GM18511 (cell line): Measurements from ENCODE around the gene CD99L2.

ENCODE experiments used
- ATAC-seq: cut with Tn5 transposase; IDR thresholded peaks from one replicate; pipeline ENCODE4 v1.9.1; 2021; ENCODE audit warnings: mild to moderate bottlenecking, moderate library complexity; ENCODE audit not compliant: unreplicated experiment

Gene CD99L2, protein sequence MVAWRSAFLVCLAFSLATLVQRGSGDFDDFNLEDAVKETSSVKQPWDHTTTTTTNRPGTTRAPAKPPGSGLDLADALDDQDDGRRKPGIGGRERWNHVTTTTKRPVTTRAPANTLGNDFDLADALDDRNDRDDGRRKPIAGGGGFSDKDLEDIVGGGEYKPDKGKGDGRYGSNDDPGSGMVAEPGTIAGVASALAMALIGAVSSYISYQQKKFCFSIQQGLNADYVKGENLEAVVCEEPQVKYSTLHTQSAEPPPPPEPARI

DNA sequence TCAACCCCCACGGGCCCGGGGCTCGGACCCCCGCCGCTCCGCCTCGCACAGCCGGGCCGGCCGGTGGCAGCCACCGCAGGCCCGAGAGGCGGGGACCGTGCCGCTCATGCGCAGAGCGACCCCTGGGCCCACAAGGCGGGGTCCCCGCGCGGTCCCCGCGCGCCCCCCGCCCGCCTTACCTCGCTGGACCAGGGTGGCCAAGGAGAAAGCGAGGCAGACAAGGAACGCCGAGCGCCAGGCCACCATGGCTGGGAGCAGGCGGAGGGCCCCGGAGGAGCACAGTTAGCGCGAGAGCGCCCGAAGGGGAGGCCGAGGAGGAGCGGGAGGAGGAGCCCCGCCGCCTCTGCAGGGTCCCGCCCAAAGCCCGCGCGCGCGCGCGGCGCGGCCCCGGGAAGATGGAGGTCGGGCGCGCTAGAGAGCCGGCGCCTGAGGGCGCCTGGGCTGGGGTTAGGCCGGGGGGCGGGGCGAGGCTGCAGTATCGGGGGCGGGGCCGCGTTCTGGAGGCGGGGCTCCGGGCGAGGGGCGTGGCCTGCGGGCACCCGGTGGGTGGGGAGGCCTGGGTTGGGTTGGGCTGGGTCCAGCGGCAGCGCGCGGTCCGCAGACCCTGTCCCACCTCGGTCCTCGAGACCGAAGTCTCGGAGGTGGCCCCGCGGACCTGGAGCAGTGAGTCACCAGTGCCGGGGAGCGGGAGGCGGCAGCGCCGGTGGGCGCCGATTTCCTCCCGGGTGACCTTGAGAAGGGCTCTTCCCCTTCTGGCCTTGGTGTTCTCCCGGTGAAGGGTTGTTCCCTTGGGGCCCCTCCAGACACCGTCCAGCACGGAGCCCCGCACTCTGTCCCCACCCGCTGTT lies at the start of gene CD99L2:
Gene CD99L2 (minus strand): TSS at position 326 of the 848 bp plus-strand sequence. CDS start 80 bp downstream, at position 246.
- peak; percentile 75 for ATAC-seq

DNA sequence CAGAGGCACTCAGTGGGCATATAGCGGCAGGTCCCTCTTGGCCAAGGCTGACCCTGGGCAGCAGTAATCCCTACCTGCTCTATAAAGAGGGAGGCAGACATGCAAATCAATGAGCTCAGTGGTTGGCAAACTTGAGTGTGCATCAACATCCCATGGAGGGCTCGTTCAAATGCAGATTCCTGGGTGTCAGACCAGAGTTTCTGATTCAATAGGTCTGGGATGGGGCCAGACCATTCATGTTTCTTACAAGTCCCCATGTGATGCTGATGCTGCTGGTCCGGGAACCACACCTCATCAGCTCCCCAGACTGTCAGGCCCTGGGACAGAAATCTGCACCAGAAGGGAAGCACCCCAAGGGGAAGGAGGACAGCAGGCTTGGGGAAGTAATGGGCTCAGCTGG lies 45.8 kb upstream of the CD99L2 start:
- no peak for ATAC-seq

DNA sequence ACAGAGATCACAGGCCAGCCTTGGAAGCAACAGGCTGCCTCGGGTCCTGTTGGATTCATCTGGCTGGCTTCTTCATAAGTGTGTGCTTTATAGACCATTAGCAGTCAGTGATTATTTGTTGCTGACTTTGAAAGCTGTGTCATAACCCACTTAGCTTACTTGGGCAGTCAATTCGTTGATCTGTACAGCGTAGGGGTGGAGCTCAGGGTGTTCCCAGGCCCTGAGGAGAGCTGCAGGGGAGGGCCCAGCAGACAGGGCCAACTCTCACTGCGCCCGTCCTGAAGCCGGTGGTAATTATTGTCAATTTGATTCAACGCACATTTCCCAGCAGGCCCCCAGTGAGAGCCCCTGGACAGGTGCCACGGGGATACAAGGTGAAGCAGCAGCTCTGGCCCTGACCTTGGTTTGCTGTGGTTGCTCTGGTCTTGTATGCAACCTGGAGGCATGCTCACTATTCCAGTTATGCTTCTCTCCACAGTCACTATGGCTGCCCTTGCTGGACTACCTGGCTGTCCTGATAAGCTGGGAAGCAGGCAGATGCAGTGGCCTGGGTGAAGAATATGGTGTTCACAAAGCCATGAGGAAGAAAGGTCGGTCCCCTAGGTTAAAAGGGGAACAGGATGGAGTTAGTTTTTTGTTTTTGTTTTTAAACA lies 44.6 kb upstream of the CD99L2 start:
- ATAC-seq, result no peak

DNA sequence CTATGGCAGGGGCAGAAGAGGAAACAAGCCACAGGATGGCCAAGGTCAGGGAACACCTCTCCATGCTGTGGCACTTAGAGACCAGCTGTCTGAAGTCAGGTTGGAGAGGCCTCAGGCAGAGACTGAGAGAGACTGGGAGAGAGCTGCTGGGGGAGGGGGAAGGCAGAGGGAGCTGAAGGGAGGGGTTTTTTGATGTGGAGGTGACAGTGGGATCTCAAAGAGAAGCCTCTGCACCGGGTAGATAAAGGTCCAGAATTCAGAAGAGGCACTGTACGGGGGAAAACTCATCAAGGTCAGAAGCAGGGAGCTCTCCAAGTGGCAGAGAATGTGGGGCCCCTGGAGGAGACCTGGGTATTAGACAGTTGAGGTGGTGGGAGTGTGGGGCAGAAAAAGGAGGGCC lies 43.1 kb upstream of the CD99L2 start:
- ATAC-seq, result no peak

DNA sequence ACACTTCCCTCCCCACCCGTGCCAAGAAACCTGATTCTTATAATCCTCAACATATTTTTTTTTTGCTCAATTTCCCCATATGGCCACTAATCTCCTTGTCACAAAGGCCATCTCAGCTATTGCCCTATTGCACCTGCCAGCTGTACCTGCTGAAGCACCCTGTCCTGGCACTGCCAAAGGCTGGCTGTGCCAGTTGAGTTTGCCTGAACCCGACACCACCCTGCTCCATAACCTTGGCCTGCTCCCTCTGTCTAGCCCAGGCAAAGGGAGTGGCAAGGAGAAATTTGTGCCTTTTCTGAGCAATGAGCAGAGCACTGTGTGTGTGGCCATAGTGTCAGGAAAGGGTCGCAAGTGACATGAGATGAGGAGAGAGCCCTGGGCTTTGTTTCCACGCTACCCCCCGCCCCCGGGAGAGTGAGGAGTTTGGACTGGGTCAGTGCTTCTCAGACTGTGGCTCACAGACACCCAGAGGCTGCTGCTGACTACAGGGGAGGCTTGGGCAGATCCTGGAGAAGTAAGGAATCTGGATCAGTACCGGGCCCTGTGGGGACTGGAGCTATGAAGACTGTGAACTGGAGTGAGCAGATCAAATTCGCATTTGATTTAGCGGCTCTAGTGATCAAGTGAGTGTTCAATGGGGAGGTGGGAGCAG lies 42.5 kb upstream of the CD99L2 start:
- no peak for ATAC-seq

DNA sequence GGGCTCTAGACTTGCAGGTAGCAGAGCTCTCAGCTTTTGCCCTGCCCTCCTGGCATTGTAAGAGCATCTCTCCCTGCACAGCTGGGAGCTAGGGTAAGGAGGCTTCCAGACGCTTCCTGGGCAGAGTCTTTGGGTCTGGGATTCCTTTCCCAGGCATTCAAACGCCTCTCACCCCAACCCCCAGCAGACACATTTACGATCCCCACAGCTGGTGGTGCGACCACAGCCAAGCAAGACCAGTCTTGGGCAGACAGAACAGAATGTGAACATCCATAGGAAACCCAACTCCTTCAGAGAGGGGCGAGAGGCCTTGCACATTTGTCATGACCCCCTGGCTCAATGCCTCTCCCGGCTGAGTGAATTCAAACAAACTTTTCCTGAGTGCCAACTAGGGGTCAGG lies 38.1 kb upstream of the CD99L2 start:
- no peak for ATAC-seq

DNA sequence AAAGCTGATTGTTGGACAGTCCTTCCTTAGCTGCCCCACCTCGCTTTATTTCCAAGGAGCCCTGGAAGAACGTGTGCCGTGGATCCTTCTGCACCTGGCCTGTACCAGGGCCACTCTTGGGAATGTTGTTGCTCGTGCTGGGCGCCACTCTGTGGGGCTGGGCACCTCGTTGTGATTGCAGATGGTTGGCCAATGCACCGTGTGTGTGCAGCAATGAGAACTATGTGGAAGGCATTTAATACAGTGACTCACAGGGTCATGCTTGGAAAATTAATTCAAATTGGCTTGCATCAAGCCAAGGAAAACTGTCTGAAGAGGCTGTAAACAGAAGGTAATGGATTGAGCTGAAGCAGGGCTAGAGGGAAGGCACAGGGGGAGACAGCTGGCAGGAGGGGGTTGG lies 37.0 kb upstream of the CD99L2 start:
- no peak for ATAC-seq

DNA sequence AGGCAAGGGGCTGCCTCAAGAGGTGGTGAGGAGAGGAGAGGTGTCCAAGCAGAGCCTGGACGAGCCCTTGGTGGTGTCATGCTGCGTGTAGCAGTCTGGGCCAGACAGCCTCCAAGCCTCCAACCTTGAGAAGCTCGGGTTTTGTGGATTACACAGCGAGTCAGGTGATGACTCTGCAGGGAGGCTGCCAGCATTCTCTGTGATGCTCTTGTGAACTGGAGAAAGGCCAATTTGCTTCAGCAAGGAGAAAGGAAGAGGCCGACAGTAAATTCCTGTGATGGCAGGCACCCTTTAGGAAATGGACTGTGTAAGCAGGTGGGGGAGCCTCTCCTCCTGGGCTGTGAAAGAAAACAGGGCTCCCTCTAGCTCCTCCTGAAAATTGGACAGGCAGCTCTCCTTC lies 36.0 kb upstream of the CD99L2 start:
- no peak for ATAC-seq

DNA sequence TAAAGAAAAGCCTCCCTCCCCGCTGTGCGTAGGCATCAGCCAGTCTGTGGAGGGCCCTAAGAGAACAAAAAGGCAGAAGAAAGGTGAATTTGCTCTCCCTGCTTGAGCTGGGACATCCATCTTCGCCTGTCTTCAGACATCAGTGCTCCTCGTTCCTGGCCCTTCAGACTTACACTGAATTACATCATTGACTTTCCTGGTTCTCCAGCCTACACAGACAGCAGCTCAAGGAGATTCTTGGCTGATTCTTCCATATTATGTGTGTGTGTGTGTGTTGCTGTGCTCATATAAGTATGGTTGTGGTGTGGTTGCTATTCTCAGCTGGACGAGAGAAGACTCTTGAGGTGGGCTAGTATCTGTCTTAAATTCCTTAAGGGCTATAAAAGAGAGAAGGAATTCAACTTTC lies 35.5 kb upstream of the CD99L2 start:
- ATAC-seq, result no peak

DNA sequence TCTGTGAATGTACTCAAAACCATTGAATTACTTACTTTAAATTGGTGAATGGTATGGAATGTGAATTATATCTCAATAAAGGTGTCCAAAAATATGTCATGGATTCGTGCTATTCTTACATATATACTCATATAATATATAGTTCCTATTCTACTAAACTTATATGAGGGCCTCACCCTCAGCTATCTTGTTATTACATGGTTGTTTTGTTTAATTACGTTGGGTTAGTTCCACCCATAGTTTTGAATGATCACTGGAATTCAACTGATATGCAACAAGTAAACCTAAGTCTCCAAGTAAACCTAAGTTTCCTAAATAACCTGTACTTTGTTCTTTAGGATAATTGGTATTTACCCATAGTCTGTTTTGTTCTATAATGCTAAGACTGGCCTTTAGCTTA lies 30.6 kb upstream of the CD99L2 start:
- no peak for ATAC-seq

DNA sequence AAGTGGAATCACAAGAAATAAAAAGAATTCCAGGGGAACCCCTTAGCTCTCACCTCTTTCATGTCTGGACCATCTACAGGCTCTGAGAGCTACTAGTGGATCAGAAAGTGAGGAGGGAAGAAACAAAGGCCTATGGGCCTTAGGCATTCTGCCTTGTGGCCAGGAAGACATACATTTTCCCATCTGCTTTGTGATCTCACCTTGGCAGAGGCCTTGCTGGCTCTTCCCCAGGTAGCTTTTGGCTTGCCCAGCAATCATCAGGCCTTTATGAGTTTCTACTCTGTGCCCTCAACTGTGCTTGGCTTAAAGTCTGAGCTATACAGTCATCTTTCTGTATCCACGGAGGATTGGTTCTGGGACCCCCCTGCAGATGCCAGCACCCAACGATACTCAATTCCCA lies 28.3 kb upstream of the CD99L2 start:
- ATAC-seq, result no peak

DNA sequence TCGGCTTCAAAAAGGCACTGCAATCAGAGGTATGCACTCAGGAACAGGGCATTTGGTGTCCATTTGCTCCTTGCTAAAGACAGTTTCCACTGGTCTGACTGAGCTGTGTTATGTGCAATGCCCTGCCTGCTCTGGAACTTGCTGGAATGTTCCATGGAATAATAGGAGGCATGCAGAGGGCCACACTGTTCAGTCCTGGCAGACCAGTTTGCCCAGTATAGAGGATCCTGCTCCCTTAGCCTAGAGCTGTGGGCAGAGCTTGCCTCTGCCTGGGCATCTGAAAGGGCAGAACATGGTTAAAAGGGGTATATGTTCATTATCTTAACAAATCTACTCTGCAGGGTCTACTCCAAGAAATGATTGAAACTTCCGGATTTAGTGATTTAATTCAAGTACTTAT lies 27.8 kb upstream of the CD99L2 start:
- no peak for ATAC-seq

DNA sequence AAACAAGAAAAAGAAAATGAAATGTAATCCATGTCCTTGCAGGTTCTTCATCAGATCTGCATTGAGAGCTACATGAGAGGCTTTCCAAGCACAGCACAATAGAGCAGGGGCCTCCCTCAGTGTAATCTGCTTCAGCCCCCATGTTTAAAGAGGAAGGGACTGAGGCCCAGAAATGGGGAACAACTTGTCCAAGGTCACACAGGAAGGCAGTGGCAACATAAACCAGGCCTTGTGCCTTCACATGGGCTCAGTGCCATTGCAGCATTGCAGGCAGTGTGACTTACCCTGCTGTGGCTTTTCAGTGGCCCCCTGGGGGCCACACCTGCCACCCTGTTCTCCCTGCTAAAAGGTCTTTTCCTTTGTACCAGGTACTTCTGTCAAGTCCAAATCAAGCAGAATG lies 20.9 kb upstream of the CD99L2 start:
- no peak for ATAC-seq

DNA sequence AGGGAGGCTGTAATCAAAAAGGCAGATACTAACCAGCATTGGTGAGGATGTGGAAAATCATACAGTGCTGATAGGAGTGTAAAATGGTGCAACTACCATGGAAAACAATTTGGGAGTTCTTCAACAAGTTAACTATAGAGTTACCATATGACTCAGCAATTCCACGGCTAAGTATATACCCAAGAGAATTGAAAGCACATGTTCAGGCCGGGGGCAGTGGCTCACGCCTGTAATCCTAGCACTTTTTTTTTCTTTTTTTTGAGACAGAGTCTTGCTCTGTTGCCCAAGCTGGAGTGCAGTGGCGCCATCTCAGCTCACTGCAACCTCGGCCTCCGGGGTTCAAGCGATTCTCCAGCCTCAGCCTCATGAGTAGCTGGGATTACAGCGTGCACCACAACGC lies 15.0 kb upstream of the CD99L2 start:
- no peak for ATAC-seq

DNA sequence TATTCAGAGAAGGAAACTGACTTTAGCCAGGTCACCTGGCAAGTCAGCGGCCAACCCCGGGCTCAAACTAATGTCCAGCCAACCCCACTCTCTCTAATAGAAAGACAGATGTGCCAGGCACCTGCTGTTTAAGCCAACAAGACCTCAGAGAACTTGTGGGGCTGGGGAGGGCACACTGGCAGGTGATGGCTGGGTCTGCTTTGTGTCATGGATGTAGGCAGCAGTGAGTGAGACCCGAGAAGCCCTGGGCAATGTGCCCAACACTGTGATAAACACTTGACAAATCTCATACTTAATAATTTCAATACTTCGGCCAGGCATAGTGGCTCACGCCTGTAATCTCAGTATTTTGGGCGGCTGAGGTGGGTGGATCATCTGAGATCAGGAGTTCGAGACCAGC lies 9.0 kb upstream of the CD99L2 start:
- no peak for ATAC-seq

DNA sequence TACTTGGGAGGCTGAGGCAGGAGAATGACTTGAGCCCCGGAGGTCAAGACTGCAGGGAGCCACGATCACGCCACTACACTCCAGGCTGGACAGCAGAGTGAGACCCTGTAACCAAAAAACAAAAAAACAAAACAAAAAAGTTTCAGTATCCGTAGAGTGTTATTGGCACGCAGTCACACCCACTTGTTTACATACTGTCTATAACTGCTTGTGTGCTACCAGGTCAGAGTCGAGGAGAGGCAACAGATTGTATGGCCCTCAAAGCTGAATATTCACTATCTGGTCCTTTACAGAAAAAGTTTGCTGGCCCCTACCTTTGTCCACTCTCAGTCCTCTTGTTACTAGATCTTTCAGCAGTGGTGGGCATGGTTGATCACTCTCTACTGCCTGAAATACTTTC lies 8.2 kb upstream of the CD99L2 start:
- no peak for ATAC-seq

DNA sequence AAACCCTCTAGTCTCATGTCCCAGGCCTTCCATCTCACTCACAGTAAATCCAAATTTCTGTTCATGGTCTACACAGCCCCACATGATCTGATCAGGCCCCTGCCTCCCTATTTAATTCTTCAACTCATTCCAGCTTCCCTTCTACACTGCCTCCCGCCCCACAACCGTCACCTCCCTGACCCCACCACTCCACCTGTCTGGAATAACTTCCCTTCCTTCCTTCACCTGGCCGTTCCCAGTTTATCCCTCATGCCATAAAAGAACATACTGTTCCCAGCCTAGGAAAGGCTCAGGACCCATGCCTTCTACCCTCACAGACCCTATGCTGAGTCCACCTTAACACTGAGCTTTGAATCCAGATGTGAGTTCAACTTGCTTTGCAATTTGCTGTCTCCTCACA lies 6.8 kb upstream of the CD99L2 start:
- ATAC-seq, result no peak

DNA sequence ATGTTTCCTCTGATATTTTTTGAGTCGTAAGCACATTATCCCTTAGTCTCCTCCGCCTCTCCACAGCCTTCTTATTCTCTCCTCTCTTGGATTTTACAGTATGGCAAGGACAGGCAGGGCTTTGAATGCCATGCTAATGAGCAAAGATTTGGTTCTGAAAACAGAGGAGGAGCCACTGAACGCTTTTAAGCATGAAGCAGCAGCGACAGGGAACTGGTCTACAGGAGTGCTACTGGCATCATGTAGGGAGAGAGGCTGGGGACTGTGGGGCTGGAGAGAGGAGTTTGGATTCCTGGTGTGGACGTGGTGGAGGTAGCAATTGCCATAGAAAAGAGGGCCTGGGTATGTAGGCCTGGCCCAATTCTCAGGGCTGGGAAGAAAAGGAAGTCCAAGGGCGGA lies 4.6 kb upstream of the CD99L2 start:
- ATAC-seq, result no peak

DNA sequence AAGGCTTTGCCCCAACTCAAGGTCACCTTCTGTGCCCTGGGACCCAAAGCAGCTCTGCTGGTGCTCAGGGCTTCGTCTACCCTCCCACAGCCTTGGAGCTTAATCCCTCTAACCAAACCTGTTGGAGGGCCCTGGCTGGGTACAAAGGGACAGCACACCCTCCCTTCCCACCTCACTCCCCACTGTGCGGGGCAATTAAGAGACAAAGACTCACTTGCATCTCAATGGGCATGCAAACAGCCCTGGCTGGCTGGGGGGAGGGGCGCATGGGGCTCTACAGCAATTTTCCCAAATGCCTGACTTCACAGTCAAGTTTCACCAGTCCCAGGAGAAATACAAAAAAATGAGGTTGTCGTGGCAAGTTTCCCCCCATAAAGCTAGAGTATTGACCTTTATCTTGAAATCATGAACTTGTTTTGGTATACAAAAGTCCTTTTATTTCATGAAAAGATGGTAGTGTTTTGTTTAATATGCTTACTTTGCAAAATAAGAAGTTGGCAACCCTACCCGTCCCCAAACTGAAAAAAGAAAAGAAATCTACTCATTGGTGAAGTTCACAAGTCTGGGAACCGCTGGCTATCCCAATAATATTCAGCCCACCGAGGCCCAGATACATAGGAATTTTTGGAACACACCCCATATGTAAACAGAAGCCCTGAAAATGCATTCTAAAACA lies 4.1 kb upstream of the CD99L2 start:
- no peak for ATAC-seq

DNA sequence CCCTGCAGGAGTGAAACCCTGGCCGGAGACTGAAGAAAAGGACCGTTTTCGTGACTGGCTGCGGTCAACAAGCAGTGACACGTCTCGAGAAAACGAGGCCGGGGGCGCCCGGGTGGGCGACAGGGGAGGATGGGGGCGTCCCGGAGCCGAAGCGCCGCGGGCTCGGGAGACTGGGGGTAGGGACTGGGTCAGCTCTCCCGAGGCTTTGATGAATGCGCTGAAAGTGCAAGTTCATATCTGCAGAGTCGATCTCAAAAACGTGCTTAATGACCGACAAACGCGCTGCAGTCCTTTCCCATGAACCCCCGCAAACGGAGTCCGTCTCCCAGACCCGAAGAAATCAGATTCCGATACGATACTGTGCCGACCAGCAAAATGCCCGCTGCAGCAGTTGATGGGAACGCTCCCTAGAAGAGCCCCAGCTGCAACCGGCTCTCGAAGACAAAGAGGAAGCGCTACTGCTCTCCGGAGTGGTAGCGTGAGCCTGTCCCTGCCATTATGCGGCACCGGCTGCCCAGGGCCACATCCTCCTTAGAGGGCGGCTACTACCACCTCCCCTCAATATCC lies 806 bp upstream of the CD99L2 start:
- peak; percentile 70 for ATAC-seq
